GM12878 (cell line): ENCODE measurements around the gene ERC2. TPM values are rescaled to one million over a fixed set of nuclear protein-coding genes. Genes with fewer than 3 reads are reported as not detected.
A peak's percentile ranks its signal among the peaks of the same experiment; 100 is the strongest.

ENCODE experiments used
- ATAC-seq: fragments of 200-7000 bp; cut with Tn5 transposase; 3 replicates; pipeline ENCODE4 v1.9.1; 2020; ENCODE audit warnings: mild to moderate bottlenecking, moderate library complexity
- BruUV-seq: library from RNA; stranded (reverse); fragments of 400-500 nt; replicated peaks from 2 replicates; lab custom pipeline; 2021; lab: Mats Ljungman, UMichigan
- CTCF ChIA-PET: fragments of 300-600 bp; sonication (Branson Sonifier 250); formaldehyde crosslinking; extraction: SDS; loops from one replicate; lab custom pipeline; 2021; ENCODE audit warnings: inconsistent platforms; lab: Yijun Ruan, JAX
- POLR2A ChIA-PET: fragments of 350-600 bp; formaldehyde crosslinking; extraction: SDS; loops from one replicate; lab custom pipeline; 2021; ENCODE audit warnings: inconsistent platforms; lab: Charles Lee
- RAD21 ChIA-PET: fragments of 300-600 bp; sonication (Branson Sonifier 250); formaldehyde crosslinking; loops from one replicate; lab custom pipeline; 2023; ENCODE audit warnings: antibody characterized with exemption; ENCODE audit not compliant: unreplicated experiment; lab: Charles Lee
- SMC1A ChIA-PET: fragments of 300-600 bp; sonication (Branson Sonifier 250); formaldehyde crosslinking; loops from one replicate; lab custom pipeline; 2023; ENCODE audit not compliant: unreplicated experiment, uncharacterized antibody; lab: Charles Lee
- DNase-seq: peaks from one replicate; pipeline ENCODE4 v3.0.0-alpha.2; 2011; ENCODE audit warnings: low read depth, low spot score
- FAIRE-seq: peaks from 3 replicates; lab custom pipeline; 2011; peaks lifted over from hg19 to GRCh38; lab: Jason Lieb, UNC
- H2AFZ ChIP-seq: 2 replicates; pipeline ENCODE4 v1.6.0; 2011; ENCODE audit warnings: low read depth, low read length, control low read depth; ENCODE audit not compliant: control insufficient read depth
- H3K27ac ChIP-seq: 2 replicates; pipeline ENCODE4 v1.5.1; 2011; ENCODE audit warnings: control low read depth; ENCODE audit not compliant: control insufficient read depth, insufficient read depth
- H3K27me3 ChIP-seq, 2 experiments: replicated peaks in 1 of 2; 2 replicates each; pipeline versions ENCODE4 v1.6.0 to v1.6.1; 2011; ENCODE audit warnings: low read length in 1 of 2; ENCODE audit not compliant: control insufficient read depth in 2 of 2, insufficient read depth in 2 of 2
- H3K36me3 ChIP-seq, 2 experiments: 2 replicates each; pipeline ENCODE4 v1.5.1; 2011; ENCODE audit warnings: low read length in 1 of 2; ENCODE audit not compliant: control insufficient read depth in 2 of 2, insufficient read depth in 2 of 2
- H3K4me1 ChIP-seq: 2 replicates; pipeline ENCODE4 v1.6.1; 2011; ENCODE audit warnings: mild to moderate bottlenecking, low read length, moderate library complexity, mixed read lengths; ENCODE audit not compliant: control insufficient read depth, insufficient read depth
- H3K4me2 ChIP-seq: 2 replicates; pipeline ENCODE4 v1.6.0; 2011; ENCODE audit warnings: control low read depth; ENCODE audit not compliant: control insufficient read depth, insufficient read depth
- H3K4me3 ChIP-seq: fragments of 200-600 bp; sonication (generic); 2 replicates; pipeline ENCODE4 v1.5.1; 2016
- H3K79me2 ChIP-seq: 2 replicates; pipeline ENCODE4 v1.6.0; 2011; ENCODE audit warnings: low read length; ENCODE audit not compliant: control insufficient read depth, insufficient read depth
- H3K9ac ChIP-seq: 2 replicates; pipeline ENCODE4 v1.8.0; 2011; ENCODE audit warnings: low read length, control low read depth, mixed read lengths; ENCODE audit not compliant: control insufficient read depth, insufficient read depth
- H3K9me3 ChIP-seq: replicated peaks from 3 replicates; pipeline ENCODE4 v1.5.1; 2011; ENCODE audit warnings: mild to moderate bottlenecking, low read length; ENCODE audit not compliant: control insufficient read depth, insufficient read depth
- H4K20me1 ChIP-seq: 2 replicates; pipeline ENCODE4 v1.6.0; 2011; ENCODE audit not compliant: control insufficient read depth, insufficient read depth
- LARP7 ChIP-seq: fragments of 450-650 bp; IDR thresholded peaks from 2 replicates; pipeline ENCODE4 v1.6.1; 2017; ENCODE audit warnings: mild to moderate bottlenecking
- NRF1 ChIP-seq: conservative IDR thresholded peaks from 2 replicates; pipeline ENCODE4 v1.6.1; 2011; ENCODE audit warnings: mild to moderate bottlenecking, low read depth, low read length, improper control_type of control experiment
- RAD21 ChIP-seq: IDR thresholded peaks from 2 replicates; pipeline ENCODE4 v1.6.1; 2011; ENCODE audit warnings: mild to moderate bottlenecking, low read depth, low read length, moderate library complexity; ENCODE audit not compliant: insufficient read depth
- REST ChIP-seq: IDR thresholded peaks from 2 replicates; pipeline ENCODE4 v1.6.1; 2012; ENCODE audit warnings: mild to moderate bottlenecking, low read depth, low read length
- STAT1 ChIP-seq: fragments of 450-650 bp; conservative IDR thresholded peaks from 2 replicates; pipeline ENCODE4 v1.6.1; 2014; ENCODE audit warnings: antibody characterized with exemption, mild to moderate bottlenecking
- WGBS: methylation state at CpG from one replicate; pipeline ENCODE4 v1.1.6; 2016; ENCODE audit warnings: low lambda C conversion rate; ENCODE audit not compliant: insufficient replicate concordance, insufficient coverage; ENCODE audit errors: missing lambda C conversion rate; 5-methylcytosine and 5-hydroxymethylcytosine counted together
- in situ Hi-C: fragments of 300-500 bp; cut with MboI; formaldehyde crosslinking; loops from 9 replicates; pipeline ENCODE4 v1.14.3; 2018; ENCODE audit warnings: mixed read lengths
- intact Hi-C: fragments of 100-400 bp; cut with micrococcal nuclease; formaldehyde crosslinking; loops from one replicate; pipeline ENCODE4 v1.14.2; 2022; ENCODE audit not compliant: unreplicated experiment
- polyA plus RNA-seq, 11 experiments: library from polyadenylated mRNA; depleted of rRNA in 4 of 11; unstranded in 6 of 11; stranded (reverse) in 5 of 11; fragments of >200 nt; fragmentation: Nextera tagmentation in 4 of 11; fragmentation: Illumina TruSeq in 1 of 11; extraction: Ambion mirVana in 4 of 11; extraction: Trizol in 1 of 11; gene quantifications; 1 replicate in 1 of 11; 2 replicates in 10 of 11; pipeline versions ENCODE4 v1.2.1 to v1.2.3, GENCODE V29; 2011 to 2016; ENCODE audit warnings: inconsistent platforms in 2 of 11, missing spikeins in 2 of 11, low read depth in 1 of 11
- total RNA-seq, 4 experiments: library from RNA; depleted of rRNA in 3 of 4; stranded (reverse); fragments of >200 nt in 3 of 4; fragmentation: Illumina TruSeq in 1 of 4; extraction: Trizol in 1 of 4; gene quantifications; 2 replicates each; pipeline versions ENCODE4 v1.2.1 to v1.2.3, GENCODE V29; 2013 to 2021
- TF ChIP-seq, protein P1 (sequence below), 3 experiments: IDR thresholded peaks in 2 of 3; conservative IDR thresholded peaks in 1 of 3; 2 replicates each; pipeline ENCODE4 v1.5.1; 2011; ENCODE audit warnings: low read depth in 3 of 3, low read length in 3 of 3, mild to moderate bottlenecking in 3 of 3, control low read depth in 2 of 3, moderate library complexity in 2 of 3, inconsistent platforms in 1 of 3, mixed read lengths in 1 of 3; ENCODE audit not compliant: control insufficient read depth in 2 of 3, insufficient read depth in 1 of 3; ENCODE audit errors: extremely low read depth in 1 of 3

The ERC2 gene
- total and polyA plus RNA-seq, 10 of the 15 experiments (the other 5 are each of a cell fraction or from before 2014, with no cell fraction given), result 0.06 to 1.4 (median 0.12) TPM; not detected in 3

- Histone ChIP-seq H3K79me2 (no peaks in the 10 kb centered on the region), H3K4me3 (no peak overlapping the region), H3K27ac (no peak overlapping the region), H3K9me3 (no peaks in the 10 kb centered on the region)
- SMC1A ChIA-PET, result no interaction called here
- RAD21 ChIA-PET, result no interaction called here
- WGBS, result 0% methylated on average over 1 of the region's 1 CpG
- CTCF ChIA-PET, result interaction anchor here (0.6 kb wide), 1 partner anchor 952 kb away, joined by 3 read pairs; no protein-coding TSS in a partner anchor
- in situ Hi-C loops, result no loop called here
- no peak for TF ChIP-seq NRF1
- TF ChIP-seq, all 136 proteins: peak for 0
- Histone ChIP-seq H3K4me2 (no peak overlapping the region), H3K36me3 (no peaks in the 10 kb centered on the region), H4K20me1 (no peaks in the 10 kb centered on the region), H3K9ac (no peak overlapping the region), H3K27me3 (peaks cover 0 to 2% of the 10 kb centered on the region in 2 experiments; a peak in 1 of 4 replicates), H2AFZ (no peak overlapping the region), H3K4me1 (no peaks in the 10 kb centered on the region)
- intact Hi-C loops, result no loop called here
- DNase-seq (no peak), ATAC-seq (no peak), FAIRE-seq (no peak)
- POLR2A ChIA-PET, result no interaction called here
- no TSS peak for BruUV-seq
Measured at GRCh38 chr3:56351537-56351936, 116.7 kb downstream of the ERC2 start.

GRCh38 chr3:56347219-56347871 lies 120.9 kb downstream of the ERC2 start:
- no peak for DNase-seq
- H3K27me3 ChIP-seq, result peaks cover 1 to 3% of the 10 kb centered on the region in 2 experiments; a peak in 1 of 4 replicates
- H3K27ac ChIP-seq, result no peak overlapping the region
- H3K4me2 ChIP-seq, result no peak overlapping the region
- ChIA-PET RAD21 (no interaction called here), POLR2A (no interaction called here), SMC1A (no interaction called here), CTCF (interaction anchor here (0.6 to 1.9 kb wide), 7 partner anchors 9 to 213 kb away, joined by 3 to 11 read pairs (median 4); no protein-coding TSS in a partner anchor)
- WGBS, result 6% methylated on average over 5 of the region's 5 CpGs
- no peak overlapping the region for H2AFZ ChIP-seq
- H3K79me2 ChIP-seq, result no peaks in the 10 kb centered on the region
- intact Hi-C loops (no loop called here), in situ Hi-C loops (no loop called here)
- no peaks in the 10 kb centered on the region for H3K9me3 ChIP-seq
- no peaks in the 10 kb centered on the region for H3K36me3 ChIP-seq
- H4K20me1 ChIP-seq, result no peaks in the 10 kb centered on the region
- H3K4me1 ChIP-seq, result no peaks in the 10 kb centered on the region
- peak; percentile 65 for ATAC-seq
- no peak overlapping the region for H3K4me3 ChIP-seq
- H3K9ac ChIP-seq, result no peak overlapping the region
- peak; percentile 75 for FAIRE-seq
- no peak for TF ChIP-seq REST
- no peak for TF ChIP-seq STAT1
- TF ChIP-seq, protein P1, sequence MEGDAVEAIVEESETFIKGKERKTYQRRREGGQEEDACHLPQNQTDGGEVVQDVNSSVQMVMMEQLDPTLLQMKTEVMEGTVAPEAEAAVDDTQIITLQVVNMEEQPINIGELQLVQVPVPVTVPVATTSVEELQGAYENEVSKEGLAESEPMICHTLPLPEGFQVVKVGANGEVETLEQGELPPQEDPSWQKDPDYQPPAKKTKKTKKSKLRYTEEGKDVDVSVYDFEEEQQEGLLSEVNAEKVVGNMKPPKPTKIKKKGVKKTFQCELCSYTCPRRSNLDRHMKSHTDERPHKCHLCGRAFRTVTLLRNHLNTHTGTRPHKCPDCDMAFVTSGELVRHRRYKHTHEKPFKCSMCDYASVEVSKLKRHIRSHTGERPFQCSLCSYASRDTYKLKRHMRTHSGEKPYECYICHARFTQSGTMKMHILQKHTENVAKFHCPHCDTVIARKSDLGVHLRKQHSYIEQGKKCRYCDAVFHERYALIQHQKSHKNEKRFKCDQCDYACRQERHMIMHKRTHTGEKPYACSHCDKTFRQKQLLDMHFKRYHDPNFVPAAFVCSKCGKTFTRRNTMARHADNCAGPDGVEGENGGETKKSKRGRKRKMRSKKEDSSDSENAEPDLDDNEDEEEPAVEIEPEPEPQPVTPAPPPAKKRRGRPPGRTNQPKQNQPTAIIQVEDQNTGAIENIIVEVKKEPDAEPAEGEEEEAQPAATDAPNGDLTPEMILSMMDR (IDR thresholded peaks at IDR 0.05 in 2 of 3, conservative IDR thresholded peaks at IDR 0.05 in 1 of 3; ENCODE audit: control insufficient read depth in 2 of 3, extremely low read depth in 1 of 3, insufficient read depth in 1 of 3, low read depth in 3 of 3, low read length in 3 of 3), result peak; percentile 35 to 56 (median 55); a peak in 4 of 6 replicates
- TF ChIP-seq LARP7, result no peak
- TF ChIP-seq RAD21, result peak; percentile 29; the same call in 1 of the 2 replicates
- BruUV-seq, result no TSS peak
